Left lung (tissue), 10 donors: Measurements from ENCODE around the gene PSMB7. TPM values are rescaled to one million over a fixed set of nuclear protein-coding genes. Genes with fewer than 3 reads are reported as not detected.

Source experiments
- ATAC-seq: fragments of 200-7000 bp; cut with Tn5 transposase; one replicate; pipeline ENCODE4 v1.9.1; 2020; ENCODE audit warnings: moderate library complexity
- DNase-seq, 4 donors: peaks; one replicate each; pipeline ENCODE4 v3.0.0-alpha.2; 2013 to 2020
- H3K27ac ChIP-seq, 2 donors: fragments of 200-600 bp; sonication (generic) in 1 of 2; one replicate each; pipeline versions ENCODE4 v1.5.0 to v1.8.0; 2020 to 2021
- H3K27me3 ChIP-seq, 2 donors: fragments of 200-600 bp; sonication (generic) in 1 of 2; one replicate each; pipeline versions ENCODE4 v1.5.0 to v1.8.0; 2020 to 2021
- H3K36me3 ChIP-seq, 2 donors: fragments of 200-600 bp; sonication (generic) in 1 of 2; one replicate each; pipeline versions ENCODE4 v1.5.0 to v1.8.0; 2020 to 2021
- H3K4me1 ChIP-seq, 2 donors: fragments of 200-600 bp; one replicate each; pipeline ENCODE4 v1.8.0; 2021
- H3K4me3 ChIP-seq, 2 donors: fragments of 200-600 bp; sonication (generic) in 1 of 2; one replicate each; pipeline versions ENCODE4 v1.5.0 to v1.8.0; 2020 to 2021; ENCODE audit warnings: mild to moderate bottlenecking in 1 of 2
- H3K9me3 ChIP-seq, 2 donors: fragments of 200-600 bp; sonication (generic) in 1 of 2; one replicate each; pipeline versions ENCODE4 v1.5.0 to v1.8.0; 2020 to 2021
- CTCF ChIP-seq, 2 donors: fragments of 200-600 bp; sonication (generic) in 1 of 2; IDR thresholded peaks; one replicate each; pipeline versions ENCODE4 v1.5.0 to v1.8.0; 2021; ENCODE audit warnings: antibody characterized with exemption in 2 of 2
- intact Hi-C, 2 donors: fragments of 100-400 bp; cut with DNase I; formaldehyde crosslinking; loops; one replicate each; pipeline versions ENCODE4 v1.11.2 to v1.14.2; 2022
- polyA plus RNA-seq, 6 donors: library from polyadenylated mRNA; unstranded; fragments of 120-200 nt; gene quantifications; one replicate each; pipeline ENCODE4 v1.2.1, GENCODE V29; 2013; ENCODE audit not compliant: insufficient read length in 6 of 6
- total RNA-seq, 2 donors: library from RNA; stranded (reverse); fragmentation: NEBNext Ultra II Directional; extraction: Animal tissue kit (Norgen Biotek cat#: 25700); gene quantifications; one replicate each; pipeline ENCODE4 v1.2.1, GENCODE V29; 2021
- donor health status: DM: no; HTN: yes; CAD: no.
- donor health status: DM: no; HTN: no; CAD: no.

The PSMB7 gene
- total and polyA plus RNA-seq, 8 donors, result 86.3 to 220 (median 203) TPM

- intact Hi-C loops, result no loop called here
- H3K27me3 ChIP-seq, result no peaks in the 10 kb centered on the region
- no peak overlapping the region for H3K4me3 ChIP-seq
- peaks cover 8 to 24% of the 10 kb centered on the region in 2 donors for H3K4me1 ChIP-seq
- no peak for TF ChIP-seq CTCF (IDR thresholded peaks at IDR 0.05)
- H3K9me3 ChIP-seq, result no peaks in the 10 kb centered on the region
- DNase-seq (no peak), ATAC-seq (no peak)
- no peak overlapping the region for H3K27ac ChIP-seq
- peaks cover 0 to 69% of the 10 kb centered on the region in 2 donors for H3K36me3 ChIP-seq
Measured at GRCh38 chr9:124399968-124400940, 15.0 kb downstream of the PSMB7 start.

- no peak overlapping the region for H3K4me3 ChIP-seq
- H3K4me1 ChIP-seq, result peaks cover 8 to 31% of the 10 kb centered on the region in 2 donors
- DNase-seq (peak in 2 of 4 donors; percentile 46 to 70), ATAC-seq (peak; percentile 42)
- intact Hi-C loops, result no loop called here
- no peak for TF ChIP-seq CTCF (IDR thresholded peaks at IDR 0.05)
- no peak overlapping the region for H3K27ac ChIP-seq
- H3K9me3 ChIP-seq, result no peaks in the 10 kb centered on the region
- peaks cover 0 to 66% of the 10 kb centered on the region in 2 donors for H3K36me3 ChIP-seq
- H3K27me3 ChIP-seq, result no peaks in the 10 kb centered on the region
Measured at GRCh38 chr9:124399323-124399967, 15.8 kb downstream of the PSMB7 start.

GRCh38 chr9:124398191-124398935 is 16.9 kb downstream of the PSMB7 start:
- H3K36me3 ChIP-seq, result peaks cover 0 to 62% of the 10 kb centered on the region in 2 donors
- peaks cover 10 to 42% of the 10 kb centered on the region in 2 donors for H3K4me1 ChIP-seq

GRCh38 chr9:124395826-124396225 is 19.4 kb downstream of the PSMB7 start:
- ATAC-seq, result no peak
- no peak for TF ChIP-seq CTCF (IDR thresholded peaks at IDR 0.05)
- intact Hi-C loops, result no loop called here

More at GRCh38 chr9:124398191-124398935, 16.9 kb downstream of the PSMB7 start:
- TF ChIP-seq CTCF (IDR thresholded peaks at IDR 0.05), result no peak
- DNase-seq (no peak), ATAC-seq (no peak)
- no peak overlapping the region for H3K4me3 ChIP-seq
- no peak overlapping the region for H3K27ac ChIP-seq
- no peaks in the 10 kb centered on the region for H3K27me3 ChIP-seq
- intact Hi-C loops, result no loop called here
- no peaks in the 10 kb centered on the region for H3K9me3 ChIP-seq

More at GRCh38 chr9:124395826-124396225, 19.4 kb downstream of the PSMB7 start:
- H3K9me3 ChIP-seq, result no peaks in the 10 kb centered on the region
- peaks cover 21 to 67% of the 10 kb centered on the region in 2 donors for H3K4me1 ChIP-seq
- peaks cover 0 to 42% of the 10 kb centered on the region in 2 donors for H3K36me3 ChIP-seq
- no peak for DNase-seq
- no peaks in the 10 kb centered on the region for H3K27me3 ChIP-seq
- H3K27ac ChIP-seq, result no peak overlapping the region
- H3K4me3 ChIP-seq, result no peak overlapping the region
